ENCODE results near the gene PLEKHO2. TPM values are rescaled to one million over a fixed set of nuclear protein-coding genes. Genes with fewer than 3 reads are reported as not detected.

The PLEKHO2 gene
- polyA plus RNA-seq, 3 donors, result 54.1 to 93.5 (median 78.0) TPM

DNA sequence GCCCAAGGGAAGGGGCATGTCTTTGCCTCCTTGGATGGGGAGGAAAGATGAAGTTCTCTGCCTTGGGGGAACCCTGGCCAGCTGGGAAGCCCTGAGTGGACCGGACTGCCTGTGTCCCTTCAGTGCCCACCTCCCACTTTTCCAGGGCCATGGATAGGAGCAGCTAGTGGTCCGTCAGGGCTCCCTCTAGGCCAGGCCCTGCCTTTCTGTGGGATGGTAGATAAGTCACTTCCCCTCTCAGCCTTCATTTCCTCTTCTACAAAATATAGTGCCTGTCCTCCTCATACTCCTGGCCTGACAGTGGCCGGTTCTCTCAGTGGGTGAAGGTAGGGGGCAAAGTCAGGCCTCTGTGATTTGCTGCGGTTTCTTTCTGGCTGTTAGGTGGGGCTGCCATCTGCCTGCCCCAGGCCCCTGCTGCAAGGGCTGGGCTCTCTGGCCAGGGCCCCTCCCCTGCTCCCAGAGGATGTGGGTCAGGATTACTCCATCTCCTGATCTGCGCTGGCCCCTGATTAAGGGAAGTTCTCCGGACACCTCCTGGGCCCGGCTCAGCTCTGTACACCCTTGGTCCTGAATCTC lies 1.4 kb downstream of the PLEKHO2 start:
- peaks cover 55 to 79% of the 10 kb centered on the region in 2 donors for H3K4me1 ChIP-seq (ENCODE audit: control insufficient read depth in 1 of 2, insufficient read depth in 2 of 2, low read length in 2 of 2)
- peaks cover 64% of the 10 kb centered on the region for H4K20me1 ChIP-seq (ENCODE audit: insufficient read depth, low read length)
- no peaks in the 10 kb centered on the region for H3K9me3 ChIP-seq (replicated peaks in 1 of 2; ENCODE audit: control insufficient read depth in 1 of 2, insufficient read depth in 1 of 2, low read length in 2 of 2)
- Mint-ChIP-seq H3K27ac (peak overlapping the region; percentile 95 to 98 (median 96)), H3K9me3 (no peaks in the 10 kb centered on the region), H3K4me3 (peak overlapping the region; percentile 100), H3K27me3 (ENCODE audit: low read depth in 3 of 3) (peaks cover 0 to 3% (median 0%) of the 10 kb centered on the region in 3 donors), H3K36me3 (peaks cover 25 to 39% of the 10 kb centered on the region in 2 donors), H3K4me1 (peaks cover 69% of the 10 kb centered on the region)
- intact Hi-C loops (cut with micrococcal nuclease), result loop anchor here (2.0 to 10.0 kb wide), 3 partner anchors 50 to 142 kb away; partner anchors contain the start of gene SPG21 (in 1 of the 2)
- H3K79me2 ChIP-seq (ENCODE audit: insufficient read depth, low read length), result peaks cover 74% of the 10 kb centered on the region
- TF ChIP-seq, protein P1, sequence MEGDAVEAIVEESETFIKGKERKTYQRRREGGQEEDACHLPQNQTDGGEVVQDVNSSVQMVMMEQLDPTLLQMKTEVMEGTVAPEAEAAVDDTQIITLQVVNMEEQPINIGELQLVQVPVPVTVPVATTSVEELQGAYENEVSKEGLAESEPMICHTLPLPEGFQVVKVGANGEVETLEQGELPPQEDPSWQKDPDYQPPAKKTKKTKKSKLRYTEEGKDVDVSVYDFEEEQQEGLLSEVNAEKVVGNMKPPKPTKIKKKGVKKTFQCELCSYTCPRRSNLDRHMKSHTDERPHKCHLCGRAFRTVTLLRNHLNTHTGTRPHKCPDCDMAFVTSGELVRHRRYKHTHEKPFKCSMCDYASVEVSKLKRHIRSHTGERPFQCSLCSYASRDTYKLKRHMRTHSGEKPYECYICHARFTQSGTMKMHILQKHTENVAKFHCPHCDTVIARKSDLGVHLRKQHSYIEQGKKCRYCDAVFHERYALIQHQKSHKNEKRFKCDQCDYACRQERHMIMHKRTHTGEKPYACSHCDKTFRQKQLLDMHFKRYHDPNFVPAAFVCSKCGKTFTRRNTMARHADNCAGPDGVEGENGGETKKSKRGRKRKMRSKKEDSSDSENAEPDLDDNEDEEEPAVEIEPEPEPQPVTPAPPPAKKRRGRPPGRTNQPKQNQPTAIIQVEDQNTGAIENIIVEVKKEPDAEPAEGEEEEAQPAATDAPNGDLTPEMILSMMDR (IDR thresholded peaks at IDR 0.05), result no peak
- peaks cover 14 to 21% of the 10 kb centered on the region in 2 donors for H3K36me3 ChIP-seq (replicated peaks in 1 of 2; ENCODE audit: control insufficient read depth in 1 of 2, insufficient read depth in 2 of 2, low read length in 2 of 2)
- H3K27me3 ChIP-seq (ENCODE audit: control insufficient read depth in 2 of 2, insufficient read depth in 2 of 2, low read length in 2 of 2), result no peaks in the 10 kb centered on the region
- WGBS (ENCODE audit: insufficient coverage), result 0% methylated on average over 4 of the region's 7 CpGs
- peak overlapping the region; percentile 91 for H3K9ac ChIP-seq (ENCODE audit: insufficient read depth, low read length, poor library complexity, severe bottlenecking)
- DNase-seq, result peak; percentile 75 to 79 (median 77)
- H2AFZ ChIP-seq (ENCODE audit: insufficient read depth, low read depth, low read length, poor library complexity, severe bottlenecking), result no peak overlapping the region
- peak overlapping the region; percentile 86 to 87 for H3K27ac ChIP-seq (ENCODE audit: low read depth in 1 of 2, low read length in 2 of 2)
- peak overlapping the region; percentile 80 to 100 (median 96) for H3K4me3 ChIP-seq (replicated peaks in 1 of 3; ENCODE audit: low read depth in 2 of 3, low read length in 3 of 3)
- H3K4me2 ChIP-seq (replicated peaks; ENCODE audit: extremely low read depth, low read length, poor library complexity, severe bottlenecking), result peak overlapping the region; percentile 99

DNA sequence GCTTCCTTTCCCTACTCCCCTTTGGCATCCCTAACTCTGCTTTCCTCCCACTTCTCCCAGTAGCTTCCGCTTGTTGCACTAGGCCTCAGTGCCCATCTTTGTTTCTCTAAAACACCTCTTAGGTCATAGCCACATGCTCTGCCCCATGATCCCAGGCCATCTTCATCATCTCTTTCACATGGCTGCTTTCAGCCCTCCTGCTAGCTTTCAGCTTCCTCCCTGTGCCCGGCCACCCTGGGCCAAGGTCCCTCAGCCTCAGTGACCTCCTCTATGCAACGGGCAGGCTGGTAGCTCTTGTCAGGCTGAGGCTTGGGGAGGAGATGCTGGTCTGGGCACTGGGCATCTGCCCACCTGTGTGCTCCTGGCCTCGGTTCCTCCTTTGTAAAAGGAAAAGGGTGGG lies 2.3 kb downstream of the PLEKHO2 start:
- H3K9me3 ChIP-seq (replicated peaks in 1 of 2; ENCODE audit: control insufficient read depth in 1 of 2, insufficient read depth in 1 of 2, low read length in 2 of 2), result no peaks in the 10 kb centered on the region
- Mint-ChIP-seq H3K9me3 (no peaks in the 10 kb centered on the region), H3K27me3 (ENCODE audit: low read depth in 3 of 3) (peaks cover 0 to 3% (median 0%) of the 10 kb centered on the region in 3 donors), H3K27ac (peak overlapping the region; percentile 95 to 98 (median 96)), H3K4me3 (peak overlapping the region; percentile 100), H3K4me1 (peaks cover 69% of the 10 kb centered on the region), H3K36me3 (peaks cover 31 to 48% of the 10 kb centered on the region in 2 donors)
- H3K4me1 ChIP-seq (ENCODE audit: control insufficient read depth in 1 of 2, insufficient read depth in 2 of 2, low read length in 2 of 2), result peaks cover 60 to 79% of the 10 kb centered on the region in 2 donors
- H2AFZ ChIP-seq (ENCODE audit: insufficient read depth, low read depth, low read length, poor library complexity, severe bottlenecking), result no peak overlapping the region
- 48% methylated on average over 2 of the region's 4 CpGs for WGBS (ENCODE audit: insufficient coverage)
- H3K36me3 ChIP-seq (replicated peaks in 1 of 2; ENCODE audit: control insufficient read depth in 1 of 2, insufficient read depth in 2 of 2, low read length in 2 of 2), result peaks cover 23 to 30% of the 10 kb centered on the region in 2 donors
- no peak for DNase-seq
- intact Hi-C loops (cut with micrococcal nuclease), result loop anchor here (2.0 to 10.0 kb wide), 4 partner anchors 49 to 142 kb away; partner anchors contain the start of gene SPG21 (in 1 of the 2)
- TF ChIP-seq, protein P1 (IDR thresholded peaks at IDR 0.05), result no peak
- peak overlapping the region; percentile 80 to 100 (median 96) for H3K4me3 ChIP-seq (replicated peaks in 1 of 3; ENCODE audit: low read depth in 2 of 3, low read length in 3 of 3)
- H3K9ac ChIP-seq (ENCODE audit: insufficient read depth, low read length, poor library complexity, severe bottlenecking), result peak overlapping the region; percentile 91
- peaks cover 83% of the 10 kb centered on the region for H3K79me2 ChIP-seq (ENCODE audit: insufficient read depth, low read length)
- H4K20me1 ChIP-seq (ENCODE audit: insufficient read depth, low read length), result peaks cover 73% of the 10 kb centered on the region
- no peaks in the 10 kb centered on the region for H3K27me3 ChIP-seq (ENCODE audit: control insufficient read depth in 2 of 2, insufficient read depth in 2 of 2, low read length in 2 of 2)
- peak overlapping the region; percentile 99 for H3K4me2 ChIP-seq (replicated peaks; ENCODE audit: extremely low read depth, low read length, poor library complexity, severe bottlenecking)
- peak overlapping the region; percentile 86 to 87 for H3K27ac ChIP-seq (ENCODE audit: low read depth in 1 of 2, low read length in 2 of 2)

Data from CD14-positive monocyte (primary cell).